ENCODE measurements around the gene SLC2A9. TPM values are rescaled to one million over a fixed set of nuclear protein-coding genes. Genes with fewer than 3 reads are reported as not detected.

The SLC2A9 gene
- 3.1 and 3.2 TPM in 2 replicates for total RNA-seq
- long read RNA-seq, partial matches to known transcripts, result 1 of 3 reads
- long read RNA-seq, other reads (novel, unspliced or antisense), result 2 of 3 reads

DNA sequence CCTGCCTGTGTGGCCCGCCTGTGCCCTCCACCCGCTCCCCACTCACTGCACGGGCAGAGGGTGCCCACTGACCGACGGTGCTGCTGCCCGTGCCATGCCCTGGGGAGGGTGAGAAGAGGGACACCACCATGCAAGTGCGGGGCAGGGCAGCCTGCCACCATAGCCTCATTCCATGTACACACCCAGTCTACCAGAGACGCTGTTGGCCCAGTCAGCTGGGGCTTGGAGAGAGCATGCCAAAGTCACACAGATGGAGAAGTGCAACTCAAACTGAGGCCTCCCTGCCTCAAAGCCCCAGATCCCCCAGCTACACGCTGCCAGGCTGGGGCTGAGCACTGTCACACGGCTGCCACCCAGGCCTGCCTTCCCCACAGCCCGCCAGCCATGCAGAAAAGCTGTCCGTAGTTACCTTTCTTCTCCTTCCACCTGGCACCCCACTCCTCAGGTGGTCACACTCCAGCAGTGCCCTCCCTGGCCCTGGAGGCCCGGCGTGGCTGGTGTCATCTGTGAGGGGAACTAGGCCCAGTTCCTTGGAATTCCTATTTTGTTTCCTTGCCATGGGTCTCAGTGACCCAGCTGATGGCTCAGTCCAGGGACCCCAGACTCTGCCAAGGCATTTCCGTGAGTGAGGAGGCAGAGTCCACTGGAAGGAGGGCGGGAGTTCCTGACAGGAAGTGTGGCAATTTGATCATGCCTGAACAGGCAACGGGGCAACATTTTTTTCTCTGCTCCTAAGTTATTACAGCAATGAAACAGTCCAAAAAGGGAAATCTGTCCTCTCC, at the start of gene SLC2A9:
SLC2A9 (minus strand) TSS at position 627 of the 782 bp plus-strand sequence; CDS start at position 559, 68 bp downstream.
- no peak within 1 kb of the TSS for H3K4me3 Mint-ChIP-seq (ENCODE audit: low read depth)
- TF ChIP-seq, protein P1, sequence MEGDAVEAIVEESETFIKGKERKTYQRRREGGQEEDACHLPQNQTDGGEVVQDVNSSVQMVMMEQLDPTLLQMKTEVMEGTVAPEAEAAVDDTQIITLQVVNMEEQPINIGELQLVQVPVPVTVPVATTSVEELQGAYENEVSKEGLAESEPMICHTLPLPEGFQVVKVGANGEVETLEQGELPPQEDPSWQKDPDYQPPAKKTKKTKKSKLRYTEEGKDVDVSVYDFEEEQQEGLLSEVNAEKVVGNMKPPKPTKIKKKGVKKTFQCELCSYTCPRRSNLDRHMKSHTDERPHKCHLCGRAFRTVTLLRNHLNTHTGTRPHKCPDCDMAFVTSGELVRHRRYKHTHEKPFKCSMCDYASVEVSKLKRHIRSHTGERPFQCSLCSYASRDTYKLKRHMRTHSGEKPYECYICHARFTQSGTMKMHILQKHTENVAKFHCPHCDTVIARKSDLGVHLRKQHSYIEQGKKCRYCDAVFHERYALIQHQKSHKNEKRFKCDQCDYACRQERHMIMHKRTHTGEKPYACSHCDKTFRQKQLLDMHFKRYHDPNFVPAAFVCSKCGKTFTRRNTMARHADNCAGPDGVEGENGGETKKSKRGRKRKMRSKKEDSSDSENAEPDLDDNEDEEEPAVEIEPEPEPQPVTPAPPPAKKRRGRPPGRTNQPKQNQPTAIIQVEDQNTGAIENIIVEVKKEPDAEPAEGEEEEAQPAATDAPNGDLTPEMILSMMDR (IDR thresholded peaks at IDR 0.05; ENCODE audit: unreplicated experiment), result no peak
- no peak within 1 kb of the TSS for H3K27ac Mint-ChIP-seq
- H3K9me3 Mint-ChIP-seq (ENCODE audit: low read depth), result no peaks in the 10 kb centered on the region
- no peaks in the 10 kb centered on the region for H3K27me3 Mint-ChIP-seq
- H3K36me3 Mint-ChIP-seq (ENCODE audit: insufficient read depth), result no peaks in the 10 kb centered on the region
- H3K4me1 Mint-ChIP-seq (ENCODE audit: low read depth), result peaks cover 6% of the 10 kb centered on the region
- no peak for DNase-seq (ENCODE audit: low spot score, unreplicated experiment)

DNA sequence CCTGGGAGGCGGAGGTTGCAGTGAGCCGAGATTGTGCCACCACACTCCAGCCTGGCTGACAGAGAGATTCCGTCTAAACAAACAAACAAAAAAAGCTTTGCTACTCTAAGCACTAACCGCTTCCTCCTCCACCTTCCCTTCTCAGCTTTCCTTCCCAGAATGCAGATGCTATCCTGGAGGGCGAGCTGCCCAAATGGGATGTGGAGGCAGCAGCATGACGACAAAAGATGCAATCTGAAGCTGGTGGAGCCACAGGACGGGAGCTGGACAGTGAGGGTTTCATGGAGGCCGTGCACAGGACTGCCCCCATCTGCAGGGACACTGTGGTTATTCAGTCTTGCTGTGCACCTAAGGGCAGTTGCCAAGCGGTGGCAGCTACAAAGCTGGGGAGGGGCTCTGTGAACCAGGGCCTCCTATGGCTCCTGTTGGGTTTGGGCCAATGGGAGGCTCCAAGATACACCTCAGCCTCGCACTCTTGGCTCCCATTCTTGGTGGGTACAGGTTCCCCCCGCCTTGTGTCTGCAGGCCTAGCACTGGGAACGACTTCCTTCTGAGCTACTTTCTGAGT, 47.9 kb upstream of the SLC2A9 start:
- H3K4me1 Mint-ChIP-seq (ENCODE audit: low read depth), result peaks cover 2% of the 10 kb centered on the region
- no peak overlapping the region for H3K4me3 Mint-ChIP-seq (ENCODE audit: low read depth)
- H3K9me3 Mint-ChIP-seq (ENCODE audit: low read depth), result no peaks in the 10 kb centered on the region
- TF ChIP-seq, protein P1 (IDR thresholded peaks at IDR 0.05; ENCODE audit: unreplicated experiment), result no peak
- H3K27me3 Mint-ChIP-seq, result no peaks in the 10 kb centered on the region
- no peak for DNase-seq (ENCODE audit: low spot score, unreplicated experiment)
- H3K36me3 Mint-ChIP-seq (ENCODE audit: insufficient read depth), result peaks cover 4% of the 10 kb centered on the region
- H3K27ac Mint-ChIP-seq, result no peak overlapping the region

DNA sequence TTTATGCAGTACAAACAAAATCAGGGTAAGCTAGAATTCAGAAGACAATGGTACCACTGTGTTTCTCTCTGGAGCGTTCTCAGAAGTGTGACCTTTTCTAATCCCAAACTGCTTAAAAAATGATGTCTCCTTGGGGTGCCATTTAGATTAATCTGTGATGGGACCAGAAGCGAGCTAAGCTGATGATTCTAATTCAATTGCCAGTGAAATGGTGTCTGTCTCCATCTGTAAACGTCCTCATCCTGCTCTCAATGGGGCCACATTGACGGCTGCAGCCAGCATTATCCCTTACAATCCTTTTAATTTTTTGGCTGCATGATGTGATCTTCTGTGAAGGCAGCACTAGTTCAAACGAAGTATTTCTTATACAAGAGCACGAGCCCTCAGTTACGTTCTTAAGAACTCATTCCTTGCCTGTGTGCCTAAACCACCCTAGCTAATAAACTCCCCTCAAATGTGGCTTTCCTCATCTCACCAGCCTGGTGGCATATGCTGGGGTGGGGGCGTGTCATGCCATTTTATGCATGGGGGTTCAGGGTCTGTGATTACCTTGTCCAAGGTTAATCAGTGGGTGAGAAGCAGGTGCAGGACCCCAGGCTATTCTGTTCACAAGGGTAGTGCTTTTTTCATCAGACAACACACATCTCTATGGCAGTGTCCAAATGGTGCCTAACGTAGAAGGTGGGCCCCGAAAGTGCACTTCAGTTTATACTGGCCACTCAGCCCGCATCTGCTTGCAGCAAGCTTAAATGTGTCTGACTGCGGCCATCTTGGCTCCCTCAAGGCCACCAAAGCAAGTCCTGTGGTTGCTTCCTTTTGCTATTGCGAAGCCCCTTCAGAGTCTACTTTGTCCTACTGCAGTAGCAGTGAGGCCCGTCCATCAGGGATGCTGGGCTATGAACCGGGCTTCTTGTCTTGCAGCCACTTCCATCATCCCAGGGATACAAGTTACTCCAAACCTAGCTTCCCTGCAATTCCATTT, 45.7 kb upstream of the SLC2A9 start:
- H3K4me1 Mint-ChIP-seq (ENCODE audit: low read depth), result peaks cover 2% of the 10 kb centered on the region
- H3K27me3 Mint-ChIP-seq, result no peaks in the 10 kb centered on the region
- no peak overlapping the region for H3K27ac Mint-ChIP-seq
- H3K4me3 Mint-ChIP-seq (ENCODE audit: low read depth), result no peak overlapping the region
- no peaks in the 10 kb centered on the region for H3K9me3 Mint-ChIP-seq (ENCODE audit: low read depth)
- DNase-seq (ENCODE audit: low spot score, unreplicated experiment), result no peak
- peaks cover 3% of the 10 kb centered on the region for H3K36me3 Mint-ChIP-seq (ENCODE audit: insufficient read depth)
- TF ChIP-seq, protein P1 (IDR thresholded peaks at IDR 0.05; ENCODE audit: unreplicated experiment), result no peak

DNA sequence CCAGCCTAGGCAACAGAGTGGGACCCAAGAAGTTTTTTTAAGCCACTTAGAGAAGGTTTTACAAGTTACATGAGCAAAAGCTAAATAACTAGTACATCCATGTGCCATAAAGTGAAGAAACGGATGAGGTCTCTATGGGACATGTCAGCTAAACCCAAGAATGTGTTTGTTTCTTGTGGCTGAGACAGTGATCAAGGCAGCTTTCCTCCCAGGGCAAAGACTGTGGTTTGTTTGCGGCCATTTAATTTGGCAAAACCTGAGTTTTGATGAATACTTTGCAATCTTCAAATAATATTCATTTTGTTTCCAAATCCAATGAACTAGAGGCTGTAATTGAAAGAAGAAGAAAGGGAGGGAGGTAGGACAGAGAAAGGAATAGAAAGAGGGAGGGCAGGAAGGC, 44.9 kb upstream of the SLC2A9 start:
- no peak for DNase-seq (ENCODE audit: low spot score, unreplicated experiment)
- Mint-ChIP-seq H3K4me3 (ENCODE audit: low read depth) (no peak overlapping the region), H3K27me3 (no peaks in the 10 kb centered on the region), H3K27ac (no peak overlapping the region), H3K36me3 (ENCODE audit: insufficient read depth) (peaks cover 1% of the 10 kb centered on the region), H3K4me1 (ENCODE audit: low read depth) (peaks cover 2% of the 10 kb centered on the region), H3K9me3 (ENCODE audit: low read depth) (no peaks in the 10 kb centered on the region)
- TF ChIP-seq, protein P1 (IDR thresholded peaks at IDR 0.05; ENCODE audit: unreplicated experiment), result no peak

All from progenitor cell of endocrine pancreas (in vitro differentiated cells).